Adrenal gland (tissue), 12 donors: ENCODE measurements around the gene PRL. TPM values are rescaled to one million over a fixed set of nuclear protein-coding genes. Genes with fewer than 3 reads are reported as not detected.

Experiments used
- DNase-seq, 7 donors: peaks; one replicate each; pipeline ENCODE4 v3.0.0-alpha.2; 2019 to 2020
- H3K27ac ChIP-seq, 5 donors: fragments of 200-600 bp; sonication (generic) in 4 of 5; 1 replicate in 3 of 5; 2 replicates in 2 of 5; pipeline versions ENCODE4 v1.5.1 to v1.8.0; 2016 to 2020; ENCODE audit warnings: mild to moderate bottlenecking in 1 of 5
- H3K27me3 ChIP-seq: fragments of 200-600 bp; 2 replicates; pipeline ENCODE4 v1.8.0; 2021
- H3K36me3 ChIP-seq, 2 donors: fragments of 200-600 bp; replicated peaks in 1 of 2; 1 replicate in 1 of 2; 2 replicates in 1 of 2; pipeline versions ENCODE4 v1.5.1 to v1.8.0; 2018 to 2022
- H3K4me1 ChIP-seq, 2 donors: fragments of 200-600 bp; replicated peaks in 1 of 2; 1 replicate in 1 of 2; 2 replicates in 1 of 2; pipeline versions ENCODE4 v1.5.1 to v1.8.0; 2018 to 2021
- H3K4me3 ChIP-seq, 4 donors: fragments of 200-600 bp; sonication (generic) in 3 of 4; one replicate each; pipeline ENCODE4 v1.5.1; 2016 to 2018
- H3K9me3 ChIP-seq, 3 donors: fragments of 200-600 bp; sonication (generic) in 1 of 3; replicated peaks in 1 of 3; 1 replicate in 2 of 3; 2 replicates in 1 of 3; pipeline versions ENCODE4 v1.5.1 to v1.8.0; 2016 to 2021
- POLR2A ChIP-seq, 2 donors: fragments of 450-650 bp; IDR thresholded peaks; one replicate each; pipeline ENCODE4 v1.6.1; 2017; ENCODE audit warnings: antibody characterized with exemption in 2 of 2, mild to moderate bottlenecking in 2 of 2, moderate library complexity in 1 of 2
- WGBS, 4 donors: extraction: QIAGEN DNeasy Blood & Tissue Kit in 2 of 4; methylation state at CpG; one replicate each; pipeline versions ENCODE4 v1.1.5 to v1.1.7; 2013 to 2017; 5-methylcytosine and 5-hydroxymethylcytosine counted together
- intact Hi-C, 2 donors: fragments of 100-400 bp; cut with DNase I; formaldehyde crosslinking; loops; one replicate each; pipeline versions ENCODE4 v1.14.1 to v1.15.0; 2022 to 2023
- polyA plus RNA-seq, 3 donors: library from polyadenylated mRNA; stranded (reverse); fragments of 200-250 nt in 2 of 3; fragments of 350-450 nt in 1 of 3; fragmentation: Illumina TruSeq in 1 of 3; extraction: RNeasy Lipid Tissue Mini Kit (QIAGEN cat#74804) in 1 of 3; gene quantifications; one replicate each; pipeline ENCODE4 v1.2.3, GENCODE V29; 2013 to 2014
- total RNA-seq, 9 donors: library from RNA; depleted of rRNA in 4 of 9; stranded (reverse); fragments of >200 nt in 4 of 9; fragments of 120-200 nt in 1 of 9; fragmentation: NEBNext Ultra II Directional in 1 of 9; extraction: Animal tissue kit (Norgen Biotek cat#: 25700) in 1 of 9; gene quantifications; one replicate each; pipeline versions ENCODE4 v1.1.0 to v1.2.4, GENCODE V29; 2013 to 2023
- TF ChIP-seq, protein P1 (sequence below), 6 experiments: fragments of 450-650 bp in 4 of 6; fragments of 200-600 bp in 2 of 6; sonication (generic) in 1 of 6; IDR thresholded peaks; 1 replicate in 5 of 6; 2 replicates in 1 of 6; pipeline versions ENCODE4 v1.5.1 to v1.8.0; 2016 to 2021; ENCODE audit warnings: antibody characterized with exemption in 6 of 6, mild to moderate bottlenecking in 2 of 6, moderate library complexity in 1 of 6
- donor health status: healthy with polysubstance abuse.
- donor health status: Bipolar disorder and iron deficiency.
- donor health status: DM: yes; HTN: yes; CAD: no.
- donor health status: DM: no; HTN: no; CAD: no.
- donor health status: DM: no; HTN: no; CAD: no.
- donor health status: DM: yes; HTN: yes; CAD: no.

PRL gene
- total and polyA plus RNA-seq, 12 donors = 0.06 TPM; not detected in 11

DNA sequence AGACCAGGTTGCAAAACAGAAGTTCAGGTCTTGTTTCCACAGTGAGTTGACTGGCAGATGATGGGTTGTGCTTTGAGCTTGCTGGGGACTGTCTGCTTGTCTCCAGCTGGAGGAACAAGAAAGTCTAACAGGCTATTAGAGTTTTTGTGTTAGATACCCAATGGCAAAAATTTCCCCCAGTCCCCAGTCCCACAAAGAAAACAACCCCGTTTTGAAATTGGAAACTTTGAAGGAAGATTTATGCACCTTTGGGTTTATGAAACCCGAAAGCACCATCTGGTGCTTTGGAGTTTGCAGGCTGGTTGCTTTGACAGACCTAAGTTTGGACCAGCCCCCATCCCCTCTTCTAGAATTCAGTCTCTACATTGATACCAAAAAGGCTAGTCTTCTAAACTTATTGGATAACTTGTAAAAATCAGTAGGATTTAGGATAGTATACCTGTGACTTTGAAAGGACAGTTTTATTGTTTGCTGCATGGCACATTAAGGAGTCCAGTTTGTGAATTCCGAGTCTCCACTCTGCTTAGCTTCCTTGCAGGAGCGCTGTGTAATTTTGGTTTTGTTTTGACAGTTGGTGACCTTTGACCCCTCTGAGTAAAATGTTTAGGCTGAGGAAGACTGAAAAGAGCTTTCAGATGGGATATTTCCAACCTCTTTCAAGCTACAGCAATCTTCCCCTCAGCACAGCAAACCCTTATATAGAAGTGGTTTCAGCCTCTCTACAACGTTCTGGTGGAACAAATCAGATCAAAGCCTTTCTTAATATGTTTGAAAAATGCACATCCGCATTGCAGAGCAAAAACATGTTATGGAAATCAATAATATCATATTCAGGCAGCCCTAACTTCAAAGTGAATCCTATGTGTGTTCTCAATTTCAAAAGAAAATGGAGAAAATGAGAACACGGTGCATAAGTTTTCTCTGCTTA, 25.5 kb upstream of the PRL start:
- H3K4me3 ChIP-seq = no peak overlapping the region
- no peaks in the 10 kb centered on the region for H3K36me3 ChIP-seq
- H3K27ac ChIP-seq = no peak overlapping the region
- H3K9me3 ChIP-seq = no peaks in the 10 kb centered on the region
- 70 to 75% (median 72%) methylated on average over 7 of the region's 7 CpGs for WGBS, 4 donors
- TF ChIP-seq, protein P1, sequence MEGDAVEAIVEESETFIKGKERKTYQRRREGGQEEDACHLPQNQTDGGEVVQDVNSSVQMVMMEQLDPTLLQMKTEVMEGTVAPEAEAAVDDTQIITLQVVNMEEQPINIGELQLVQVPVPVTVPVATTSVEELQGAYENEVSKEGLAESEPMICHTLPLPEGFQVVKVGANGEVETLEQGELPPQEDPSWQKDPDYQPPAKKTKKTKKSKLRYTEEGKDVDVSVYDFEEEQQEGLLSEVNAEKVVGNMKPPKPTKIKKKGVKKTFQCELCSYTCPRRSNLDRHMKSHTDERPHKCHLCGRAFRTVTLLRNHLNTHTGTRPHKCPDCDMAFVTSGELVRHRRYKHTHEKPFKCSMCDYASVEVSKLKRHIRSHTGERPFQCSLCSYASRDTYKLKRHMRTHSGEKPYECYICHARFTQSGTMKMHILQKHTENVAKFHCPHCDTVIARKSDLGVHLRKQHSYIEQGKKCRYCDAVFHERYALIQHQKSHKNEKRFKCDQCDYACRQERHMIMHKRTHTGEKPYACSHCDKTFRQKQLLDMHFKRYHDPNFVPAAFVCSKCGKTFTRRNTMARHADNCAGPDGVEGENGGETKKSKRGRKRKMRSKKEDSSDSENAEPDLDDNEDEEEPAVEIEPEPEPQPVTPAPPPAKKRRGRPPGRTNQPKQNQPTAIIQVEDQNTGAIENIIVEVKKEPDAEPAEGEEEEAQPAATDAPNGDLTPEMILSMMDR (IDR thresholded peaks at IDR 0.05) = no peak
- no peak for TF ChIP-seq POLR2A (IDR thresholded peaks at IDR 0.05)
- H3K4me1 ChIP-seq = no peaks in the 10 kb centered on the region
- DNase-seq = no peak
- H3K27me3 ChIP-seq = no peaks in the 10 kb centered on the region
- intact Hi-C loops = no loop called here

DNA sequence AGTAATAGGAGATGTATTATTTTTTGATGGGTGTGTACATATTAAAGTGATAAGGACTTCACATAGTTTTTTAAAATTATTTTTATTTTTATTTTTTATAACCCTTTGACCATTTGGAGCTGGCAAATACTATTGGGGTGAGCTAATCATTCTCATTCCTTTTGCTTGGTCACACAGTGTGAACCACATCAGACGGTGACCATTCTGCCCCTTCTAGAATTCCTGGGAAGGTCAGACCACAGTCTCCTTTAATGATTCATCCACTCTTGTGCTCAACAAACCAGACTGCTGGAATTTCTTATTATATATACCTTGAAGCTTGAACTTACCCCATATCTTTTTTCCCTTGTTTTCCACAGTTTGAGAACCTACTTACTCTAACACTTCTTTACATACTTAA, 23.9 kb upstream of the PRL start:
- H3K36me3 ChIP-seq = no peaks in the 10 kb centered on the region
- TF ChIP-seq, protein P1 (IDR thresholded peaks at IDR 0.05) = no peak
- TF ChIP-seq POLR2A (IDR thresholded peaks at IDR 0.05) = no peak
- 45 to 75% (median 58%) methylated on average over 1 of the region's 1 CpG for WGBS, 4 donors

DNA sequence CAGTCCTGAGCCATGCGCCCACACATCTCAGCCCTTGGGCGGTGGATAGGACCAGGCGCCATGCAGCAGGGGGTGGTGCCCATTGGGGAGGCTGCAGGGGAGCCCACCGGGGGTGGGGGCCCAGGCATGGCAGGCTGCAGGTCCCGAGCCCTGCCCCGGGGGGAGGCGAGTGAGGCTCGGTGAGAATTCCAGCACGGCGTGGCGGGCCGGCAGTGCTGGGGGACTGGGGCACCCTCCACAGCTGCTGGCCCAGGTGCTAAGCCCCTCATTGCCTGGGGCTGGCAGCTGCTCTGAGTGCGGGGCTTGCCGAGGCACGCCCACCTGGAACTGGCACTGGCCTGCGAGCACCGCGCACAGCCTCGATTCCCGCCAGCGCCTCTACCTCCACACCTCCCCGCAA, 21.6 kb upstream of the PRL start:
- Histone ChIP-seq H3K27ac (no peak overlapping the region), H3K27me3 (no peaks in the 10 kb centered on the region), H3K4me3 (no peak overlapping the region), H3K4me1 (no peaks in the 10 kb centered on the region), H3K36me3 (no peaks in the 10 kb centered on the region), H3K9me3 (peaks cover 0 to 5% (median 0%) of the 10 kb centered on the region in 3 donors)
- TF ChIP-seq, protein P1 (IDR thresholded peaks at IDR 0.05) = no peak
- no peak for TF ChIP-seq POLR2A (IDR thresholded peaks at IDR 0.05)
- no peak for DNase-seq
- WGBS, 4 donors = 84 to 100% (median 89%) methylated on average over 1 to 22 of the region's 22 CpGs
- intact Hi-C loops = no loop called here

More for the DNA sequence above, 23.9 kb upstream of the PRL start:
- no peaks in the 10 kb centered on the region for H3K4me1 ChIP-seq
- no peak for DNase-seq
- H3K4me3 ChIP-seq = no peak overlapping the region
- no peaks in the 10 kb centered on the region for H3K9me3 ChIP-seq
- H3K27ac ChIP-seq = no peak overlapping the region
- intact Hi-C loops = no loop called here
- H3K27me3 ChIP-seq = no peaks in the 10 kb centered on the region

DNA sequence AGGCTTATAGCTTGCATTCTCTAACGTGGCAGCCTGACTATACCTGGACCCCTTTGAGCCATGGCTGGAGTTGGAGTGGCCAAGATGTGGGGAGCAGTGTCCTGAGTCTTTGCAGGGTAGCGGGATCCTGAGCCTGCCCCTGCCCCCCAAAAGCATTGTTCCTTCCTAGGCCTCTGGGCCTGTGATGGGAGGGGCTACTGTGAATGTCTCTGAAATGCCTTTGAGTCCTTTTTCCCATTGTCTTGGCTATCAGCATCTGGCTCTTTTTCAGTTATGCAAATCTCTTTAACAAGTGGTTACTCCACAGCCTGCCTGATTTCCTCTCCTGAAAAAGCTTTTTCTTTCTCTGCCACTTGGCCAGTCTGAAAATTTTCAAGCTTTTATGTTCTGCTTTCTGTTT, 17.0 kb upstream of the PRL start:
- intact Hi-C loops = no loop called here
- Histone ChIP-seq H3K36me3 (no peaks in the 10 kb centered on the region), H3K27ac (no peak overlapping the region), H3K9me3 (peaks cover 0 to 5% (median 0%) of the 10 kb centered on the region in 3 donors), H3K4me3 (no peak overlapping the region), H3K4me1 (no peaks in the 10 kb centered on the region), H3K27me3 (no peaks in the 10 kb centered on the region)
- no peak for TF ChIP-seq POLR2A (IDR thresholded peaks at IDR 0.05)
- TF ChIP-seq, protein P1 (IDR thresholded peaks at IDR 0.05) = no peak
- no peak for DNase-seq
- WGBS, 4 donors = 82 to 100% (median 91%) methylated on average over 2 of the region's 2 CpGs
